Measurements from ENCODE around the gene L3HYPDH.

DNA sequence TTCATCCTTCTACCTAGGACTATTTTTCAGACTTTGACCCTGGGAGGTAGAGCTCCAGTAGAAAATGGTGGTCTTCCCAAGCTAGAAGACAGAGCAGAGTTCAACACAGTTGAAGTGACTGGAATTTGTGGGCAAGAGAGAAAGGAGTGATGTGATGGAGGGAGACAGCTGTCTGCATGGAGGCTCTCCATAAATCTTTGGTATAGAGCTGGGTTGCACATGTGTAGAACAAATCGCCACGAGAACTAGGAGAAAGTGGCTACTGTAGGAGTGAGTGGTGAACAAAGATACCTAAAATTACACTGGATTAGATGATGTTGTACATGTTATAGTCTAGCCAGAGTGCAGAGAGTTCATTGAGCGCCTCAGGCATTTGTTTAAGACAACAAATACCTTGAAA is 33.5 kb downstream of the L3HYPDH start:
- no peak for TF ChIP-seq NFIC (IDR thresholded peaks at IDR 0.05)
- TF ChIP-seq TCF12 (IDR thresholded peaks at IDR 0.05; ENCODE audit: low read depth): no peak
- no peak for TF ChIP-seq CEBPB (IDR thresholded peaks at IDR 0.05)
- TF ChIP-seq, protein P1, sequence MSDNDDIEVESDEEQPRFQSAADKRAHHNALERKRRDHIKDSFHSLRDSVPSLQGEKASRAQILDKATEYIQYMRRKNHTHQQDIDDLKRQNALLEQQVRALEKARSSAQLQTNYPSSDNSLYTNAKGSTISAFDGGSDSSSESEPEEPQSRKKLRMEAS (IDR thresholded peaks at IDR 0.05): no peak
